ENCODE measurements around the gene TSC2. TPM values are rescaled to one million over a fixed set of nuclear protein-coding genes. Genes with fewer than 3 reads are reported as not detected.

TSC2 gene
- total RNA-seq, 1 donor from 2014 or later: 64.1 TPM

- H3K4me3 ChIP-seq (ENCODE audit: low read depth, low read length): no peak overlapping the region
- DNase-seq (ENCODE audit: low read depth): no peak
- no peak for TF ChIP-seq CTCF (conservative IDR thresholded peaks at IDR 0.05; ENCODE audit: low read depth, low read length)
These were observed 16.1 kb downstream of the TSC2 start for GRCh38 chr16:2063861-2064260.

DNA sequence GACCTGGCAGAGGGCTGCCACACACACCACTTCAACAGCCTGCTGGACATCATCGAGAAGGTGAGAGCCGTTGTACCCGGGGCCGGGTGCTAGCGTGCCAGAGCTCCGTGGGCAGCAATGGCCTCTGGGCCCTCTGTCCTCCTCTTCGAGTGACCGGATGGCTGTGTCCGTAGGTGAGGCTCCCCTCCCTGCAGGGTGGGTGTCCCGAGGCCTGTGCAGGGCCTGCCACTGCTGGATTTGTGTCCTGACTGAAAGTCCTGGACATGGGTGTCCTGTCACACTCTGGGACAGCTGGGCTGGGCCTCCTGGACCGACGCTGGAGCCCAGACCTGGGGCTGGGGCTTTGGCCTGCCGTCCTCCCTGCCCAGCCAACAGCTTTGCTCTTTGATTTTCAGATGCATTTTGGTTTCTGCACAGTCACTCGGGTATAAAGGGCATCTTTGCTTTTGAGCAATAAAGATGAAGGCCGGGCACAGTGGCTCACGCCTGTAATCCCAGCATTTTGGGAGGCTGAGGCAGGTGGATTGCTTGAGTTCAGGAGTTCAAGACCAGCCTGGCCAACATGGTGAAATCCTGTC lies 16.7 kb downstream of the TSC2 start:
- no peak for TF ChIP-seq CTCF (conservative IDR thresholded peaks at IDR 0.05; ENCODE audit: low read depth, low read length)
- no peak for DNase-seq (ENCODE audit: low read depth)

GRCh38 chr16:2066139-2066538 lies 18.4 kb downstream of the TSC2 start:
- no peak for DNase-seq (ENCODE audit: low read depth)
- no peak overlapping the region for H3K4me3 ChIP-seq (ENCODE audit: low read depth, low read length)
- no peak for TF ChIP-seq CTCF (conservative IDR thresholded peaks at IDR 0.05; ENCODE audit: low read depth, low read length)

More for the DNA sequence above, 16.7 kb downstream of the TSC2 start:
- H3K4me3 ChIP-seq (ENCODE audit: low read depth, low read length): no peak overlapping the region

- no peak overlapping the region for H3K4me3 ChIP-seq (ENCODE audit: low read depth, low read length)
- no peak for TF ChIP-seq CTCF (conservative IDR thresholded peaks at IDR 0.05; ENCODE audit: low read depth, low read length)
- no peak for DNase-seq (ENCODE audit: low read depth)
These were observed 23.0 kb downstream of the TSC2 start for GRCh38 chr16:2070576-2071453.

DNA sequence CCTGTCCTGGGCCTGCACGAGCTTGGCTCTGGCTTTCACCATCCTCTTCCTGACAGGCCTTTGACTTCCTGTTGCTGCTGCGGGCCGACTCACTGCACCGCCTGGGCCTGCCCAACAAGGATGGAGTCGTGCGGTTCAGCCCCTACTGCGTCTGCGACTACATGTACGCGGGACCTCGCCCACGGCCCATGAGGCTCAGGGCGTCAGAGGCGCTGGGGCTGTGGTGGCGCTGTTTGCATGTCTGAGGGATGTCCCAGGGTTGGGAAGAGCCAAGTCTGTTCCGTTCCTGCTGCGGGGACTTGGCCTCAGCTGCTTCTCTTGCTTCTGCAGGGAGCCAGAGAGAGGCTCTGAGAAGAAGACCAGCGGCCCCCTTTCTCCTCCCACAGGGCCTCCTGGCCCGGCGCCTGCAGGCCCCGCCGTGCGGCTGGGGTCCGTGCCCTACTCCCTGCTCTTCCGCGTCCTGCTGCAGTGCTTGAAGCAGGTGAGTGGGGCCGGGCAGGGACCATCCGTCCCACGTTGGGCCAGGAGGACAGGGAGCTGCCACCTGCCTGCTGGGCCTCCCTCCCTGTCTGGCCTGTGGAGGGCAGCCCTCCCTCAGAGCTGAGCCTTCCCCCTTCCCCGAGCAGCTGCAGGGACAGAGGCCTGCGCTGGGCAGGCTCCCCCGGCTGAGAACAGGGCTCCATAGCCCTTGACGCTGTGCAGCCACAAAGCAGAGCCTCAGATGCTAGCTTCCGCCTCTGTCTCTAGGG lies 23.8 kb downstream of the TSC2 start:
- no peak for DNase-seq (ENCODE audit: low read depth)
- no peak for TF ChIP-seq CTCF (conservative IDR thresholded peaks at IDR 0.05; ENCODE audit: low read depth, low read length)
- no peak overlapping the region for H3K4me3 ChIP-seq (ENCODE audit: low read depth, low read length)

DNA sequence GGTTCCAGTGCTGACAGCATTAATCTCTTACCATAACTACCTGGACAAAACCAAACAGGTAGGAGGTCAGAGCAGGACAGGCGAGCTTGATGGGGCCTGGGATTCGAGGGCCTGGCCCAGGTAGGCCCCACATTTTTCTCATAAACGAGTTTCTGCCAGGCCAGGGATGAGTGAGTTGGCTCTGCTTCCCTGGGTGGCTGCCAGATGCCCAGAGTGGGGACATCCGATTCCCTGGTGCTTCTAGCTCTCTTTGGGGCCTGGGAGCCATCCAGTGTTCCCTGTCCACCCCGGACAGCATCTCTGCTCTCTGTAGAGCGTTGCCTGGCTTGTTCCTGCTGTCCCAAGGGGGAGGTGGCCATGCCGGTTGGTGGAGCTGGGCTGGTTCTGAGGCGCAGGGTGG lies 25.1 kb downstream of the TSC2 start:
- H3K4me3 ChIP-seq (ENCODE audit: low read depth, low read length): no peak overlapping the region
- DNase-seq (ENCODE audit: low read depth): no peak
- no peak for TF ChIP-seq CTCF (conservative IDR thresholded peaks at IDR 0.05; ENCODE audit: low read depth, low read length)

Data from epithelial cell of proximal tubule (primary cell).